H9 (cell line): ENCODE results near the gene HAPLN1. TPM values are rescaled to one million over a fixed set of nuclear protein-coding genes. Genes with fewer than 3 reads are reported as not detected.

Experiments
- DNase-seq: peaks from one replicate; pipeline ENCODE4 v3.0.0-alpha.2; 2017
- H2AFZ ChIP-seq: one replicate; pipeline ENCODE4 v1.6.1; 2013; ENCODE audit warnings: mild to moderate bottlenecking, low read length, control low read depth, moderate library complexity
- H2AK5ac ChIP-seq: 2 replicates; pipeline ENCODE4 v1.6.1; 2013; ENCODE audit warnings: low read length, control low read depth, mixed read lengths; ENCODE audit not compliant: insufficient read length
- H2BK120ac ChIP-seq: one replicate; pipeline ENCODE4 v1.6.1; 2013; ENCODE audit warnings: low read depth, mild to moderate bottlenecking, low read length, control low read depth, inconsistent platforms; ENCODE audit not compliant: poor library complexity, severe bottlenecking
- H2BK12ac ChIP-seq: 2 replicates; pipeline ENCODE4 v1.6.1; 2013; ENCODE audit warnings: low read length, control low read depth, mixed read lengths, low read depth; ENCODE audit not compliant: insufficient read length
- H2BK15ac ChIP-seq: 2 replicates; pipeline ENCODE4 v1.6.1; 2013; ENCODE audit warnings: low read depth, low read length, control low read depth
- H2BK20ac ChIP-seq: one replicate; pipeline ENCODE4 v1.6.1; 2013; ENCODE audit warnings: low read depth, mild to moderate bottlenecking, low read length, control low read depth, inconsistent platforms; ENCODE audit not compliant: poor library complexity, severe bottlenecking
- H2BK5ac ChIP-seq: 2 replicates; pipeline ENCODE4 v1.6.1; 2013; ENCODE audit warnings: low read length, control low read depth, mixed read lengths; ENCODE audit not compliant: insufficient read length
- H3K14ac ChIP-seq: 2 replicates; pipeline ENCODE4 v1.6.1; 2013; ENCODE audit warnings: low read length, control low read depth; ENCODE audit not compliant: insufficient read depth
- H3K18ac ChIP-seq: 2 replicates; pipeline ENCODE4 v1.6.1; 2013; ENCODE audit warnings: low read depth, mild to moderate bottlenecking, mixed read lengths, low read length, control low read depth; ENCODE audit not compliant: insufficient read length
- H3K23ac ChIP-seq: 2 replicates; pipeline ENCODE4 v1.6.1; 2013; ENCODE audit warnings: low read length, control low read depth, mixed read lengths, low read depth; ENCODE audit not compliant: insufficient read length
- H3K23me2 ChIP-seq: 2 replicates; pipeline ENCODE4 v1.6.1; 2013; ENCODE audit warnings: low read depth, mild to moderate bottlenecking, mixed read lengths, low read length, control low read depth; ENCODE audit not compliant: insufficient read length, poor library complexity, severe bottlenecking
- H3K27ac ChIP-seq: 2 replicates; pipeline ENCODE4 v1.5.1; 2013; ENCODE audit warnings: low read length, control low read depth, mixed read lengths, low read depth; ENCODE audit not compliant: insufficient read length
- H3K27me3 ChIP-seq: 2 replicates; pipeline ENCODE4 v1.6.1; 2013; ENCODE audit warnings: low read length, control low read depth, inconsistent platforms; ENCODE audit not compliant: insufficient read depth
- H3K4ac ChIP-seq: 2 replicates; pipeline ENCODE4 v1.6.1; 2013; ENCODE audit warnings: low read depth, mild to moderate bottlenecking, control low read depth, inconsistent platforms, low read length, moderate library complexity
- H3K4me1 ChIP-seq: 2 replicates; pipeline ENCODE4 v1.6.1; 2013; ENCODE audit warnings: low read length, control low read depth, inconsistent platforms; ENCODE audit not compliant: insufficient read depth
- H3K4me2 ChIP-seq: 2 replicates; pipeline ENCODE4 v1.6.1; 2013; ENCODE audit warnings: low read length, control low read depth, mixed read lengths; ENCODE audit not compliant: insufficient read length, insufficient read depth
- H3K56ac ChIP-seq: 2 replicates; pipeline ENCODE4 v1.6.1; 2013; ENCODE audit warnings: low read depth, mild to moderate bottlenecking, mixed read lengths, low read length, control low read depth; ENCODE audit not compliant: insufficient read length
- H3K79me1 ChIP-seq: 2 replicates; pipeline ENCODE4 v1.6.1; 2013; ENCODE audit warnings: low read depth, mild to moderate bottlenecking, moderate library complexity, low read length, control low read depth, inconsistent platforms; ENCODE audit not compliant: insufficient read depth, poor library complexity, severe bottlenecking
- H3K79me2 ChIP-seq: 2 replicates; pipeline ENCODE4 v1.6.1; 2013; ENCODE audit warnings: low read length, control low read depth, inconsistent platforms; ENCODE audit not compliant: insufficient read depth
- H3K9ac ChIP-seq: 2 replicates; pipeline ENCODE4 v1.6.1; 2013; ENCODE audit warnings: low read length, control low read depth, mixed read lengths; ENCODE audit not compliant: insufficient read length; ENCODE audit errors: extremely low read depth
- H3K9me3 ChIP-seq: one replicate; pipeline ENCODE4 v1.6.1; 2013; ENCODE audit warnings: low read depth, low read length, inconsistent platforms; ENCODE audit not compliant: control insufficient read depth
- H3T11ph ChIP-seq: one replicate; pipeline ENCODE4 v1.6.1; 2013; ENCODE audit warnings: mild to moderate bottlenecking, low read length, control low read depth, inconsistent platforms
- H4K20me1 ChIP-seq: one replicate; pipeline ENCODE4 v1.6.1; 2013; ENCODE audit not compliant: control insufficient read depth, insufficient read length, insufficient read depth
- H4K5ac ChIP-seq: 2 replicates; pipeline ENCODE4 v1.6.1; 2013; ENCODE audit warnings: low read depth, mild to moderate bottlenecking, mixed read lengths, low read length, control low read depth; ENCODE audit not compliant: insufficient read length
- H4K8ac ChIP-seq: replicated peaks from 2 replicates; pipeline ENCODE4 v1.6.1; 2013; ENCODE audit warnings: low read length, control low read depth, mixed read lengths, low read depth; ENCODE audit not compliant: insufficient read length
- H4K91ac ChIP-seq: 2 replicates; pipeline ENCODE4 v1.6.1; 2013; ENCODE audit warnings: low read depth, mild to moderate bottlenecking, moderate library complexity, mixed read lengths, low read length, control low read depth; ENCODE audit not compliant: insufficient read length
- H3K27ac Mint-ChIP-seq, 3 experiments: 2 replicates in 2 of 3; 3 replicates in 1 of 3; pipeline ENCODE4 v1.8.0; 2020 to 2021; ENCODE audit warnings: mixed read lengths in 3 of 3, mild to moderate bottlenecking in 1 of 3, moderate library complexity in 1 of 3
- H3K27me3 Mint-ChIP-seq: 2 replicates; pipeline ENCODE4 v1.8.0; 2021; ENCODE audit warnings: low read depth, mild to moderate bottlenecking, moderate library complexity, mixed read lengths
- H3K36me3 Mint-ChIP-seq, 3 experiments: 2 replicates in 2 of 3; 3 replicates in 1 of 3; pipeline ENCODE4 v1.8.0; 2020 to 2021; ENCODE audit warnings: low read depth in 3 of 3, mixed read lengths in 3 of 3; ENCODE audit not compliant: insufficient read depth in 1 of 3
- H3K4me1 Mint-ChIP-seq, 2 experiments: 2 replicates each; pipeline ENCODE4 v1.8.0; 2020; ENCODE audit warnings: mixed read lengths in 2 of 2
- H3K4me3 Mint-ChIP-seq, 2 experiments: 2 replicates in 1 of 2; 3 replicates in 1 of 2; pipeline ENCODE4 v1.8.0; 2020 to 2021; ENCODE audit warnings: mild to moderate bottlenecking in 2 of 2, mixed read lengths in 2 of 2, moderate library complexity in 1 of 2
- H3K9me3 Mint-ChIP-seq, 2 experiments: 2 replicates in 1 of 2; 3 replicates in 1 of 2; pipeline ENCODE4 v1.8.0; 2020; ENCODE audit warnings: mild to moderate bottlenecking in 2 of 2, mixed read lengths in 2 of 2, moderate library complexity in 1 of 2
- CTCF ChIP-seq: fragments of 200-600 bp; sonication (generic); conservative IDR thresholded peaks from 3 replicates; pipeline ENCODE4 v1.8.0; 2021; ENCODE audit warnings: antibody characterized with exemption, mild to moderate bottlenecking
- total RNA-seq: library from RNA; stranded (reverse); gene quantifications from 2 replicates; pipeline ENCODE4 v1.2.1, GENCODE V29; 2021

The HAPLN1 gene
- total RNA-seq, 1 experiment from 2014 or later, result 0.22 TPM

DNA sequence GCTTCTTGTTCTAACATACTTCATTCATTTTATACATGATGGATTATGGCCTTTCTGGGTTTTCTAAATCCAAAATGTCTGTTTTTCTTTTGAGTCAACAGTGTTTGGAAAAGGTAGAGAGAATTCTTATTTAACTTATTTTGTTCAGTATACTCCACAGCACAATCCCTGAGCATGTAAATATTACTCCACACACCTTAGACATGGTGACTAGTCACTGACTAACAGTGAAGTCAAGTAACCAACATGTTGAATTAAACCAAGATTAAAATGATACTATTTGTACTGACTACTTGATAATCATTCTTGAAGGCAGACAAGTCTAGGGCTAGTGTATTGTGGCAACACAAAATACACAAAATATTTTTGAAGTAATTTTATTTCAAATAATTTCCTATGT, 55.0 kb downstream of the HAPLN1 start:
- no peak overlapping the region for H3K4me3 Mint-ChIP-seq
- peaks cover 7 to 19% of the 10 kb centered on the region in 2 experiments for H3K4me1 Mint-ChIP-seq
- Histone ChIP-seq H2AK5ac (no peak overlapping the region), H3K4me1 (no peaks in the 10 kb centered on the region), H3K79me1 (no peaks in the 10 kb centered on the region), H4K20me1 (no peaks in the 10 kb centered on the region), H3K4me2 (no peak overlapping the region), H2BK120ac (no peak overlapping the region), H3K14ac (no peak overlapping the region), H4K5ac (no peak overlapping the region), H2BK5ac (no peak overlapping the region), H4K91ac (no peak overlapping the region), H3K23me2 (no peaks in the 10 kb centered on the region), H3T11ph (no peak overlapping the region), H2BK20ac (no peak overlapping the region), H2AFZ (no peak overlapping the region), H3K79me2 (no peaks in the 10 kb centered on the region), H3K9ac (no peak overlapping the region), H2BK12ac (no peak overlapping the region), H3K27me3 (no peaks in the 10 kb centered on the region), H4K8ac (no peak overlapping the region), H3K9me3 (no peaks in the 10 kb centered on the region), H3K23ac (no peak overlapping the region), H2BK15ac (no peak overlapping the region), H3K56ac (no peak overlapping the region), H3K18ac (no peak overlapping the region), H3K4ac (no peak overlapping the region), H3K27ac (no peak overlapping the region)
- no peaks in the 10 kb centered on the region for H3K36me3 Mint-ChIP-seq
- TF ChIP-seq CTCF, result no peak
- no peak overlapping the region for H3K27ac Mint-ChIP-seq
- no peaks in the 10 kb centered on the region for H3K9me3 Mint-ChIP-seq
- no peaks in the 10 kb centered on the region for H3K27me3 Mint-ChIP-seq
- no peak for DNase-seq
